Mucosa of rectum (tissue), 2 donors: ENCODE measurements around the gene KCNIP3.

Source experiments
- H3K27ac ChIP-seq, 2 donors: one replicate each; pipeline ENCODE4 v1.7.0; 2013; ENCODE audit warnings: inconsistent platforms in 2 of 2, low read depth in 2 of 2, low read length in 2 of 2
- H3K27me3 ChIP-seq, 2 donors: one replicate each; pipeline ENCODE4 v1.7.0; 2013; ENCODE audit warnings: low read length in 2 of 2; ENCODE audit not compliant: control insufficient read depth in 2 of 2, insufficient read depth in 2 of 2
- H3K36me3 ChIP-seq, 2 donors: one replicate each; pipeline ENCODE4 v1.7.0; 2013; ENCODE audit warnings: low read length in 2 of 2; ENCODE audit not compliant: control insufficient read depth in 2 of 2, insufficient read depth in 2 of 2
- H3K4me1 ChIP-seq, 2 donors: one replicate each; pipeline ENCODE4 v1.7.0; 2013; ENCODE audit warnings: low read length in 2 of 2, mild to moderate bottlenecking in 1 of 2; ENCODE audit not compliant: control insufficient read depth in 2 of 2, insufficient read depth in 2 of 2
- H3K4me3 ChIP-seq, 2 donors: one replicate each; pipeline ENCODE4 v1.7.0; 2013; ENCODE audit warnings: low read length in 2 of 2
- H3K9ac ChIP-seq, 2 donors: one replicate each; pipeline ENCODE4 v1.7.0; 2013; ENCODE audit warnings: low read length in 2 of 2, low read depth in 1 of 2, mild to moderate bottlenecking in 1 of 2
- H3K9me3 ChIP-seq, 2 donors: one replicate each; pipeline ENCODE4 v1.7.0; 2013; ENCODE audit warnings: low read length in 2 of 2; ENCODE audit not compliant: control insufficient read depth in 2 of 2
- donor health status: healthy.
- donor health status: Normal muscosa, but diverticular disease.

The KCNIP3 gene

GRCh38 chr2:95275151-95275515, 22.0 kb upstream of the KCNIP3 start:
- H3K4me1 ChIP-seq, result peaks cover 27 to 47% of the 10 kb centered on the region in 2 donors
- H3K9ac ChIP-seq, result peak overlapping the region; percentile 75 to 76
- H3K27me3 ChIP-seq, result no peaks in the 10 kb centered on the region
- H3K4me3 ChIP-seq, result peak overlapping the region; percentile 61 to 65
- peaks cover 0 to 1% of the 10 kb centered on the region in 2 donors for H3K36me3 ChIP-seq
- no peaks in the 10 kb centered on the region for H3K9me3 ChIP-seq
- peak overlapping the region; percentile 77 to 79 for H3K27ac ChIP-seq

- Histone ChIP-seq H3K36me3 (peaks cover 3 to 6% of the 10 kb centered on the region in 2 donors), H3K9me3 (no peaks in the 10 kb centered on the region), H3K9ac (peak overlapping the region; percentile 75 to 76), H3K27ac (peak overlapping the region; percentile 77 to 79), H3K4me3 (peak overlapping the region; percentile 61 to 65), H3K4me1 (peaks cover 27 to 47% of the 10 kb centered on the region in 2 donors), H3K27me3 (no peaks in the 10 kb centered on the region)
Observed at GRCh38 chr2:95275601-95276243, 21.4 kb upstream of the KCNIP3 start.

DNA sequence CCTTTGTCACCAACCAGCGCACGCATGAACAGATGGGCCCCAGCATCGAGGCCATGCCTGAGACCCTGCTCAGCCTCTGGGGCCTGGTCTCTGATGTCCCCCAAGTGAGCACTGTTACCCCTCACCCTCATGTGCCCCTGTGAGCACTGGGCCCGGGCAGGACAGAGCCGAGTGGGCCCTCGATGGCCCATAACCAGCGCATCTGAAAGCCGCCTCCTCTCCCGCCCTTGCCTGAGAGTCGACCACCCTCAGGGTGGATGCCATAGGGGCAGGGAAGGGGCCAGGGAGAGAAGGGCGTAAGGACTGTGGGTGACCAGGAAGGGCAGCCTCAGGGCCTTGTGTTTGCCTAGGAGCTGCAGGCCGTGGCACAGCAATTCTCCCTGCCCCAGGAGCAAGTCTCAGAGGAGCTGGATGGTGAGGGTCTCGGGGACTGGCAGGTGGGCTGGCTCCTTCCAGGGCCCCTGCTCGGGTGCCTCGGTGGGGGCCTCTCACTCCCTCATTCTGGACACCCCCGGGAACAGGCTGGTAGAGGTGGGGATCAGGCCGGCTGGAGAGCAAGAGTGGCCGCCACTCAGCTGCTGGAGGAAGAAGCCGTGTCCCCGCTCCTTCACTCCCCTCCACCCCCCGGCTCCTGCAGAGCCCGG, 20.8 kb upstream of the KCNIP3 start:
- peak overlapping the region; percentile 24 to 76 for H3K9ac ChIP-seq
- no peaks in the 10 kb centered on the region for H3K27me3 ChIP-seq
- no peaks in the 10 kb centered on the region for H3K9me3 ChIP-seq
- peaks cover 3 to 6% of the 10 kb centered on the region in 2 donors for H3K36me3 ChIP-seq
- peaks cover 27 to 47% of the 10 kb centered on the region in 2 donors for H3K4me1 ChIP-seq
- H3K27ac ChIP-seq, result peak overlapping the region in 1 of 2 donors; percentile 77
- H3K4me3 ChIP-seq, result peak overlapping the region; percentile 61 to 65

GRCh38 chr2:95276888-95277245, 20.3 kb upstream of the KCNIP3 start:
- Histone ChIP-seq H3K4me1 (peaks cover 27 to 47% of the 10 kb centered on the region in 2 donors), H3K9ac (no peak overlapping the region), H3K36me3 (peaks cover 3 to 6% of the 10 kb centered on the region in 2 donors), H3K27ac (peak overlapping the region; percentile 48 to 52), H3K4me3 (peak overlapping the region in 1 of 2 donors; percentile 37), H3K27me3 (no peaks in the 10 kb centered on the region), H3K9me3 (no peaks in the 10 kb centered on the region)

DNA sequence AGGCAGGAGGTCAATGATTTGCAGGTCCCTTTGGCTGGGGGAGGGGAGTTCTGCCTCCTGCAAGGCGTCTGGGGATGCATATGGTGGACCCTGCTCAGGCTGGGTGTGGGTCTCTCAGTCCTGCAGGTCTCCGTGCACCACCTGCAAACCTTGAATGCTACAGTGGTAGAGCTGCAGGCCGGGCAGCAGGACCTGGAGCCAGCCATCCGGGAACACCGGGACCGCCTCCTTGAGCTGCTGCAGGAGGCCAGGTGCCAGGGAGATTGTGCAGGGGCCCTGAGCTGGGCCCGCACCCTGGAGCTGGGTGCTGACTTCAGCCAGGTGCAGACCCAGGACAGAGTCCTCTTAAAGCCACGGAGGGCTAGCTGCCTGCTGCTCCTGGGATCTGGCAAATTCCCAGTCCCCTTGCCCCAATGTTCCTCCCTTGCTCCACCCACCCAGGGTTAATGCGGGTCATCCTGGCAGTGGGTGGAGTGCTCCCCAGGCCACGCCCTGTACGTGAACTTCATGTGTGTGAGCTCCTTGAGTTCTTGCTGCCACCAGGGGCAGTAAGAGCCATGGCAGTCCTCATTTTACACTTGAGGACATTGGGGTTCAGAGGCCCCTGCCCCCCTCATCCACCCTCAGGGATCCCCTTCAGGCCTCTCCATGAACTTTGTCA, 19.8 kb upstream of the KCNIP3 start:
- Histone ChIP-seq H3K4me3 (peak overlapping the region; percentile 20 to 37), H3K36me3 (peaks cover 5 to 6% of the 10 kb centered on the region in 2 donors), H3K27me3 (no peaks in the 10 kb centered on the region), H3K27ac (peak overlapping the region; percentile 48 to 52), H3K9me3 (no peaks in the 10 kb centered on the region), H3K4me1 (peaks cover 27 to 47% of the 10 kb centered on the region in 2 donors), H3K9ac (no peak overlapping the region)

DNA sequence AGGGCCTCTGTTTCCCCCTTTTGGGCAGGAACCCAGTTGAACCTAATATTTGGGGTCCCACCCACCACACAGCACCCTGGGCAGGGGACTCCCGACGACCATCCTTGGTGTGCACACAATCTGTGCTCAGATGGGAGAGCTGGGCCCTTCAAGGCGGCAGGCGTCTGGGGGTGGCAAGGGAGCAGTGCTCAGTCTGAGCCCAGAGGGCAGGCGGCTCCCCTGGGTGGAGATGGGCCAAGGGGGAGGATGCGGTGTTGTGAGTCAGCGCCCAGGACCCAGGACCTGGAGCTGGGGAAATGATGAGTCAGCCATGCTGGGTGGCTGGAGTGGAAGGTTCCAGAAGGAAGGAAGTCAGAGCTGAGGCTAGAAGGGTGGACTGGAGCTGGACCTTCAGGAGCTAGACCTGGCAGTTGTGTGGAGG, 19.1 kb upstream of the KCNIP3 start:
- H3K27ac ChIP-seq, result no peak overlapping the region
- no peaks in the 10 kb centered on the region for H3K9me3 ChIP-seq
- H3K4me3 ChIP-seq, result no peak overlapping the region
- H3K9ac ChIP-seq, result no peak overlapping the region
- peaks cover 9 to 11% of the 10 kb centered on the region in 2 donors for H3K36me3 ChIP-seq
- H3K27me3 ChIP-seq, result no peaks in the 10 kb centered on the region
- H3K4me1 ChIP-seq, result peaks cover 27 to 43% of the 10 kb centered on the region in 2 donors

- Histone ChIP-seq H3K4me3 (no peak overlapping the region), H3K27me3 (no peaks in the 10 kb centered on the region), H3K36me3 (peaks cover 12 to 15% of the 10 kb centered on the region in 2 donors), H3K9me3 (no peaks in the 10 kb centered on the region), H3K4me1 (peaks cover 23 to 38% of the 10 kb centered on the region in 2 donors), H3K9ac (no peak overlapping the region), H3K27ac (no peak overlapping the region)
Observed at GRCh38 chr2:95278637-95279225, 18.4 kb upstream of the KCNIP3 start.

DNA sequence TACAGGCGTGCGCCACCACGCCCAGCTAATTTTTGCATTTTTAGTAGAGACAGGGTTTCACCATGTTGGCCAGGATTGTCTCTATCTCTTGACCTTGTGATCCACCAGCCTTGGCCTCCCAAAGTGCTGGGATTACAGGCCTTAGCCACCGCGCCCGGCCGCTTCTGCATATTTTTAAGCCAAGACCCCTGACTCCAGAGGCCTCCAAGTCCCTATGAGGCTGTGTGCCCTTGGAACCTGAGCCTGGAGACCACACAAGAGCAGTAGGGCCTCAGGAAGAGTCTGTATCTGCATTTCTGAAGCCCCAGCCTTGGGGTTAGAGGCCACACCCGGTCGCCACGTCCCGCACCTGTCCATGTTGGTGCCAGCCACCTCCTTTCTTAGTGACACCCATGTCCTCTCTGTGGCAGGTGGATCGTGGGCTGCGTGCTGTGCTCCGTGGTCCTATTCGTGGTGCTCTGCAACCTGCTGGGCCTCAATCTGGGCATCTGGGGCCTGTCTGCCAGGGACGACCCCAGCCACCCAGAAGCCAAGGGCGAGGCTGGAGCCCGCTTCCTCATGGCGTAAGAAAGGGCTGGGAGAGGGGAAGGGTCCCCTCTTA, 17.6 kb upstream of the KCNIP3 start:
- H3K27me3 ChIP-seq, result no peaks in the 10 kb centered on the region
- H3K4me1 ChIP-seq, result peaks cover 21 to 30% of the 10 kb centered on the region in 2 donors
- no peak overlapping the region for H3K27ac ChIP-seq
- no peaks in the 10 kb centered on the region for H3K9me3 ChIP-seq
- peaks cover 12 to 16% of the 10 kb centered on the region in 2 donors for H3K36me3 ChIP-seq
- no peak overlapping the region for H3K4me3 ChIP-seq
- H3K9ac ChIP-seq, result no peak overlapping the region

DNA sequence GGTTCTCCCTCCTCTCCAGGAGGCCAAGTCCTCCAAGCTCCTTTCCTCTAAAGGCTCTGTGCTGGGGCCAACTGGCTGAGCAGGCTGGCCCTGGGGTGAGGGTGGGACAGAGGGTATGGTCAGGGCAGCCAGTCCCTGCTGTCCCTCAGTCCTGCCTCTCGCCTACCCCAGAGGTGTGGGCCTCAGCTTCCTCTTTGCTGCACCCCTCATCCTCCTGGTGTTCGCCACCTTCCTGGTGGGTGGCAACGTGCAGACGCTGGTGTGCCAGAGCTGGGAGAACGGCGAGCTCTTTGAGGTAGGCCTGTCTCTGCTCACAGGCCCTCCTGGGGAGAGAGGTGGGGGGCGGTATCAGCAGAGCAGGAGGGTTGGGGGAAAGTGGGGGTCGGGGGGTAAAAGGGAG, 16.1 kb upstream of the KCNIP3 start:
- Histone ChIP-seq H3K9ac (no peak overlapping the region), H3K27ac (no peak overlapping the region)

More for the DNA sequence above, 16.1 kb upstream of the KCNIP3 start:
- H3K9me3 ChIP-seq, result no peaks in the 10 kb centered on the region
- no peak overlapping the region for H3K4me3 ChIP-seq
- H3K4me1 ChIP-seq, result peaks cover 16 to 18% of the 10 kb centered on the region in 2 donors
- H3K27me3 ChIP-seq, result no peaks in the 10 kb centered on the region
- H3K36me3 ChIP-seq, result peaks cover 12 to 17% of the 10 kb centered on the region in 2 donors
